ENCODE results near the gene MAN1A2. TPM values are rescaled to one million over a fixed set of nuclear protein-coding genes. Genes with fewer than 3 reads are reported as not detected.

The MAN1A2 gene
- total and polyA plus RNA-seq, 11 donors, result 5.1 to 36.5 (median 19.9) TPM

GRCh38 chr1:117327011-117327410 lies 40.2 kb upstream of the MAN1A2 start:
- no peak for DNase-seq
- TF ChIP-seq CTCF (IDR thresholded peaks at IDR 0.05), result no peak
- no peak for TF ChIP-seq POLR2A (IDR thresholded peaks at IDR 0.05)
- no peak for ATAC-seq
- no peak overlapping the region for H3K4me3 ChIP-seq
- no peak overlapping the region for H3K27ac ChIP-seq
- peaks cover 0 to 10% (median 3%) of the 10 kb centered on the region in 12 donors for H3K4me1 ChIP-seq
- H3K27me3 ChIP-seq, result no peaks in the 10 kb centered on the region
- intact Hi-C loops (cut with DNase I), result no loop called here
- no peaks in the 10 kb centered on the region for H3K36me3 ChIP-seq
- H3K9me3 ChIP-seq, result no peaks in the 10 kb centered on the region

- intact Hi-C loops (cut with DNase I), result no loop called here
- Histone ChIP-seq H3K4me1 (peaks cover 0 to 18% (median 0%) of the 10 kb centered on the region in 12 donors), H3K4me3 (no peak overlapping the region), H3K27ac (peak overlapping the region in 2 of 12 donors; percentile 19 to 25), H3K27me3 (no peaks in the 10 kb centered on the region), H3K36me3 (no peaks in the 10 kb centered on the region), H3K9me3 (peaks cover 0 to 4% (median 0%) of the 10 kb centered on the region in 12 donors)
- TF ChIP-seq CTCF (IDR thresholded peaks at IDR 0.05), result no peak
- no peak for TF ChIP-seq POLR2A (IDR thresholded peaks at IDR 0.05)
- ATAC-seq (no peak), DNase-seq (no peak)
- 75 to 92% (median 86%) methylated on average over 4 of the region's 4 CpGs for WGBS, 4 donors
Observed at GRCh38 chr1:117335376-117336086, 31.7 kb upstream of the MAN1A2 start.

GRCh38 chr1:117336088-117336817 lies 31.0 kb upstream of the MAN1A2 start:
- peaks cover 0 to 4% (median 0%) of the 10 kb centered on the region in 12 donors for H3K9me3 ChIP-seq
- intact Hi-C loops (cut with DNase I), result no loop called here
- DNase-seq, result peak in 1 of 5 donors; percentile 13
- H3K27ac ChIP-seq, result peak overlapping the region in 3 of 12 donors; percentile 19 to 29 (median 25)
- no peaks in the 10 kb centered on the region for H3K27me3 ChIP-seq
- ATAC-seq, result peak; percentile 69 to 84 (median 74)
- H3K36me3 ChIP-seq, result no peaks in the 10 kb centered on the region
- peaks cover 0 to 18% (median 0%) of the 10 kb centered on the region in 12 donors for H3K4me1 ChIP-seq
- H3K4me3 ChIP-seq, result no peak overlapping the region
- 18 to 29% (median 21%) methylated on average over 2 of the region's 2 CpGs for WGBS, 4 donors
- TF ChIP-seq CTCF (IDR thresholded peaks at IDR 0.05), result no peak

Measured in heart left ventricle (tissue), 16 donors.